Upper lobe of right lung (tissue), 1 donor: ENCODE data around the gene PCMTD2. TPM values are rescaled to one million over a fixed set of nuclear protein-coding genes. Genes with fewer than 3 reads are reported as not detected.

ENCODE experiments used
- ATAC-seq: fragments of 200-7000 bp; cut with Tn5 transposase; one replicate; pipeline ENCODE4 v1.9.1; 2020; ENCODE audit warnings: mild to moderate bottlenecking, moderate library complexity
- DNase-seq: peaks from one replicate; pipeline ENCODE4 v3.0.0-alpha.2; 2020
- H3K27ac ChIP-seq: fragments of 200-600 bp; one replicate; pipeline ENCODE4 v1.8.0; 2022
- H3K27me3 ChIP-seq: fragments of 200-600 bp; one replicate; pipeline ENCODE4 v1.8.0; 2022; ENCODE audit warnings: mild to moderate bottlenecking
- H3K36me3 ChIP-seq: fragments of 200-600 bp; one replicate; pipeline ENCODE4 v1.8.0; 2022
- H3K4me1 ChIP-seq: fragments of 200-600 bp; one replicate; pipeline ENCODE4 v1.8.0; 2022
- H3K4me3 ChIP-seq: fragments of 200-600 bp; one replicate; pipeline ENCODE4 v1.8.0; 2022; ENCODE audit warnings: mild to moderate bottlenecking
- H3K9me3 ChIP-seq: fragments of 200-600 bp; one replicate; pipeline ENCODE4 v1.8.0; 2022
- intact Hi-C: fragments of 100-400 bp; cut with DNase I; formaldehyde crosslinking; loops from one replicate; pipeline ENCODE4 v1.11.0; 2022
- total RNA-seq: library from RNA; stranded (reverse); fragmentation: NEBNext Ultra II Directional; extraction: Animal tissue kit (Norgen Biotek cat#: 25700); gene quantifications from one replicate; pipeline ENCODE4 v1.2.1, GENCODE V29; 2021
- TF ChIP-seq, protein P1 (sequence below): fragments of 200-600 bp; IDR thresholded peaks from one replicate; pipeline ENCODE4 v1.8.0; 2022; ENCODE audit warnings: antibody characterized with exemption
- donor health status: DM: no; HTN: yes; CAD: no; lungs with severe emphysema.

PCMTD2 gene
- total RNA-seq, 1 donor from 2014 or later, result 58.8 TPM

DNA sequence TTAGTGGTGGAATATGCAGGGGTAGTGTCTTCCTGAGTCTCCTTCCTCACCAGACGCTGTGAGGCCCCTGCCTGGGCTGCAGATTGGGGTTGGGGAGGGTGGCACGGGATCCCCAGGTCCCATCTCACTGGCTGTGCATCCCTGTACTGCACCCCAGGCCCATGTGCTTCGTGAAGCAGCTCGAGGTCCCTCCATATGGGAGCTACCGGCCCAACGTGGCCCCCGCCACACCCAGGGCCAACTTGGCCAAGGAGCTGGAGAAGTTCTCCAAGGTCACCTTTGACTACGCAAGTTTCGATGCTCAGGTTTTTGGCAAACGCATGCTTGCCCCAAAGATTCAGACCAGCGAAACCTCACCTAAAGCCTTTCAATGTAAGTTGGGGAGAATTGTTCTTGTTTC lies 38.6 kb upstream of the PCMTD2 start:
- ATAC-seq, result no peak
- TF ChIP-seq, protein P1, sequence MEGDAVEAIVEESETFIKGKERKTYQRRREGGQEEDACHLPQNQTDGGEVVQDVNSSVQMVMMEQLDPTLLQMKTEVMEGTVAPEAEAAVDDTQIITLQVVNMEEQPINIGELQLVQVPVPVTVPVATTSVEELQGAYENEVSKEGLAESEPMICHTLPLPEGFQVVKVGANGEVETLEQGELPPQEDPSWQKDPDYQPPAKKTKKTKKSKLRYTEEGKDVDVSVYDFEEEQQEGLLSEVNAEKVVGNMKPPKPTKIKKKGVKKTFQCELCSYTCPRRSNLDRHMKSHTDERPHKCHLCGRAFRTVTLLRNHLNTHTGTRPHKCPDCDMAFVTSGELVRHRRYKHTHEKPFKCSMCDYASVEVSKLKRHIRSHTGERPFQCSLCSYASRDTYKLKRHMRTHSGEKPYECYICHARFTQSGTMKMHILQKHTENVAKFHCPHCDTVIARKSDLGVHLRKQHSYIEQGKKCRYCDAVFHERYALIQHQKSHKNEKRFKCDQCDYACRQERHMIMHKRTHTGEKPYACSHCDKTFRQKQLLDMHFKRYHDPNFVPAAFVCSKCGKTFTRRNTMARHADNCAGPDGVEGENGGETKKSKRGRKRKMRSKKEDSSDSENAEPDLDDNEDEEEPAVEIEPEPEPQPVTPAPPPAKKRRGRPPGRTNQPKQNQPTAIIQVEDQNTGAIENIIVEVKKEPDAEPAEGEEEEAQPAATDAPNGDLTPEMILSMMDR, result no peak
- Histone ChIP-seq H3K4me1 (peaks cover 10% of the 10 kb centered on the region), H3K27ac (no peak overlapping the region), H3K4me3 (no peak overlapping the region), H3K27me3 (no peaks in the 10 kb centered on the region), H3K9me3 (no peaks in the 10 kb centered on the region), H3K36me3 (no peaks in the 10 kb centered on the region)
- intact Hi-C loops, result no loop called here
- DNase-seq, result no peak

DNA sequence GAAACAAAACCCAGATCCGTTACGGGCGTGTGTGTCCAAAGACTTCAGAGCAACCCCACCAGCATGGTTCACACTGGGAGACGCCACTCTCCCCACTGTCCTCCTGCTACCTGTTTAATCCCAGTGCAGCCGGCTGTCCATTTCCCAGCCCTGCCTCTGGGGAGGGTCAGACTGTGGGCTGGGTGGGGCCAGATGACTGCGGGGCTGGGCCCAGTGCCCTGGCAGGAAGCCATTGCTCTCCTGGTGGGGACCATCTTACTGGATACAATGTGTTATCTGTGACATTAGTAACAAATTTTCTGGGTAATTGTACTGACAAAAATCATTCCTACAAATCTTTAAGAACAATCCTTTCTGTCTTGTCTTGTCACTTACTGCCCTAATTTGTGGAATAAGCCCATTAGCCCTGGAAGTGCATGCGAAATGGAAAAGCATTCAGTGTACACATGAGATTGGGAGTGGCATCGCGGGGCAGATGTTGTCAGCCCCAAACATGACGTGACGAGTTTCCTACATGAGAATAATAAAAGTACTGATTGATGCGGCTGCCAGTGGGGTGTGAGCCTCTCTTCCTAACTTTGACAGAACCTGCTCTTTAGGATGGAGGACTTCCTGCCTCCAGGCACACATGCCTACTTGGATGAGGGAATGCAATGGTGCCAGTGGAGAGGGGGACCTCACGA lies 37.9 kb upstream of the PCMTD2 start:
- intact Hi-C loops, result no loop called here
- Histone ChIP-seq H3K9me3 (no peaks in the 10 kb centered on the region), H3K27me3 (no peaks in the 10 kb centered on the region), H3K36me3 (no peaks in the 10 kb centered on the region), H3K27ac (no peak overlapping the region), H3K4me3 (no peak overlapping the region), H3K4me1 (peaks cover 13% of the 10 kb centered on the region)
- ATAC-seq (no peak), DNase-seq (no peak)
- TF ChIP-seq, protein P1, result no peak

DNA sequence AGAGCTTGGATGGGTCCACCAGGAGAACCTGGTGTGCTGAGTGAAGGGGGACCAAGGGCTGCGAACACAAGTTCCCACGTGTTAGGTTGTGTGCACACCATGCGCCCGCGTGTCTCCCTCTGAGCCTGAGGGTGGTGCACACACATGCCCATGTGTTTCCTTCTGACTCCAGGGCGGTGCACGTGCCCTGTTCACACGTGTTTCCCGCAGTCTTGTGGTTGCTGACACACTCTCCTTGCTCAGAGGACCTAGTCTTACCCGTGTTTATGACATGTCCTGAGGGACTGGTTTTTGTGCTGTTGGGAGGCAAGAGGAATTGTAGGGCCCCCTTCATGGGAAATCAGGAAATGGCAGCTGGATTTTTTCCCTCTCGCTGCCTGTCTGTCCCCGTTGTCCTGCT lies 36.3 kb upstream of the PCMTD2 start:
- TF ChIP-seq, protein P1, result no peak
- Histone ChIP-seq H3K36me3 (no peaks in the 10 kb centered on the region), H3K9me3 (no peaks in the 10 kb centered on the region), H3K27ac (no peak overlapping the region), H3K4me3 (no peak overlapping the region), H3K4me1 (peaks cover 22% of the 10 kb centered on the region), H3K27me3 (no peaks in the 10 kb centered on the region)
- intact Hi-C loops, result no loop called here
- DNase-seq (no peak), ATAC-seq (no peak)

DNA sequence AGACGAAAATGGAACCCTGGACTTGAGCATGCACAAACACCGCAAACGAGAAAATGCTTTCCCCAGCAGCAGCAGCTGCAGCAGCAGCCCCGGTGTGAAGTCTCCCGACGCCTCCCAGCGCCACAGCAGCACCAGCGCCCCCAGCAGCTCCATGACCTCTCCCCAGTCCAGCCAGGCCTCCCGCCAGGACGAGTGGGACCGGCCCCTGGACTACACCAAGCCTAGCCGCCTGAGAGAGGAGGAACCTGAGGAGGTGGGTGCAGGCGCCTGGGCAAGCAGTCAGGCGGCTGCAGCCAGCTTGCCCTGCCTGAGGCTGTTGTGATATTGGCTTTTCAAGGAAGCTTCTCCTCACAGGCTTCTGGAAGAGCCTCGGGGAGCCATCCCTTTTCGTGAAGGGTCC lies 35.8 kb upstream of the PCMTD2 start:
- intact Hi-C loops, result no loop called here
- Histone ChIP-seq H3K4me3 (no peak overlapping the region), H3K4me1 (peaks cover 28% of the 10 kb centered on the region), H3K36me3 (no peaks in the 10 kb centered on the region), H3K27me3 (no peaks in the 10 kb centered on the region), H3K9me3 (no peaks in the 10 kb centered on the region), H3K27ac (no peak overlapping the region)
- TF ChIP-seq, protein P1, result no peak
- no peak for DNase-seq
- ATAC-seq, result no peak

DNA sequence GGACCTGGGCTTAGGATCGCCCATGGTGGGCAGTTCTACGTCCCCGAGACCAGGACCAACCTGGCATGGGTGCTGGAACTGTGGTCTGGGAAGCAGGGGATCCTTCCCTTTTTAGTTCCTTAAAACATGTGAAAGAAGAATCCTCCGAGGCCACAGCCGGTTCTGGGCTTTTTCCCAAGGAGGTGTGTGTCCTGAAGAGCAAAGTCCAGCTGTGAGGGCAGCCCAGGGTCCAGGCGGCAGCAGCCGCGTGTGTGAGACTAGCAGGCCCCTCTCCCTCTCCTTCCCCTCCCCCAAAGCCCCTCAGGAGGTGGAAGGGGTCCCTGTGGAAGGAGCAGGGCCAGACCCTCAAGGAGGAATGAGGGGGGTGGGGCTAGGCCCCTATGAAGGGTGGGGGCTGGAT lies 35.1 kb upstream of the PCMTD2 start:
- TF ChIP-seq, protein P1, result no peak
- H3K36me3 ChIP-seq, result no peaks in the 10 kb centered on the region

More for the DNA sequence above, 35.1 kb upstream of the PCMTD2 start:
- DNase-seq, result no peak
- H3K4me1 ChIP-seq, result peaks cover 29% of the 10 kb centered on the region
- no peak for ATAC-seq
- H3K27me3 ChIP-seq, result no peaks in the 10 kb centered on the region
- no peaks in the 10 kb centered on the region for H3K9me3 ChIP-seq
- intact Hi-C loops, result no loop called here
- H3K4me3 ChIP-seq, result no peak overlapping the region
- H3K27ac ChIP-seq, result no peak overlapping the region
